Lung (tissue), 12 donors: Measurements from ENCODE around the gene SMIM41. TPM values are rescaled to one million over a fixed set of nuclear protein-coding genes. Genes with fewer than 3 reads are reported as not detected.

ENCODE experiments used
- ATAC-seq: fragments of 200-7000 bp; cut with Tn5 transposase; one replicate; pipeline ENCODE4 v1.9.1; 2020; ENCODE audit warnings: moderate number of reproducible peaks; ENCODE audit not compliant: insufficient read depth, low FRiP score
- DNase-seq, 3 donors: peaks; one replicate each; pipeline ENCODE4 v3.0.0-alpha.2; 2013 to 2017
- H3K27ac ChIP-seq, 2 donors: one replicate each; pipeline ENCODE4 v1.5.1; 2013; ENCODE audit warnings: mild to moderate bottlenecking in 2 of 2, moderate library complexity in 2 of 2, control low read depth in 1 of 2, inconsistent platforms in 1 of 2, low read depth in 1 of 2, low read length in 1 of 2
- H3K27me3 ChIP-seq, 3 donors: one replicate each; pipeline ENCODE4 v1.5.1; 2013; ENCODE audit warnings: low read length in 2 of 3; ENCODE audit not compliant: control insufficient read depth in 3 of 3, insufficient read depth in 3 of 3
- H3K36me3 ChIP-seq, 4 donors: one replicate each; pipeline ENCODE4 v1.5.1; 2013; ENCODE audit warnings: low read length in 4 of 4, mild to moderate bottlenecking in 1 of 4, moderate library complexity in 1 of 4; ENCODE audit not compliant: control insufficient read depth in 4 of 4, insufficient read depth in 4 of 4
- H3K4me1 ChIP-seq, 5 donors: one replicate each; pipeline ENCODE4 v1.5.1; 2013; ENCODE audit warnings: low read length in 5 of 5, mild to moderate bottlenecking in 2 of 5, moderate library complexity in 1 of 5; ENCODE audit not compliant: control insufficient read depth in 5 of 5, insufficient read depth in 5 of 5
- H3K4me3 ChIP-seq: one replicate; pipeline ENCODE4 v1.5.1; 2013; ENCODE audit warnings: mild to moderate bottlenecking, control low read depth, moderate library complexity
- H3K9ac ChIP-seq, 2 donors: one replicate each; pipeline ENCODE4 v1.5.1; 2013; ENCODE audit warnings: low read length in 2 of 2, control low read depth in 1 of 2; ENCODE audit not compliant: insufficient read depth in 1 of 2
- H3K9me3 ChIP-seq, 4 donors: one replicate each; pipeline ENCODE4 v1.5.1; 2013; ENCODE audit warnings: low read length in 3 of 4, mild to moderate bottlenecking in 1 of 4, moderate library complexity in 1 of 4; ENCODE audit not compliant: control insufficient read depth in 4 of 4, insufficient read depth in 3 of 4
- WGBS, 2 donors: extraction: QIAGEN DNeasy Blood & Tissue Kit; methylation state at CpG; one replicate each; pipeline ENCODE4 v1.1.7; 2013; 5-methylcytosine and 5-hydroxymethylcytosine counted together
- polyA plus RNA-seq, 2 donors: library from polyadenylated mRNA; stranded (reverse); fragments of 200-250 nt; gene quantifications; one replicate each; pipeline ENCODE4 v1.2.1, GENCODE V29; 2013
- total RNA-seq, 2 donors: library from RNA; depleted of rRNA in 1 of 2; stranded (reverse); fragments of >200 nt in 1 of 2; gene quantifications; one replicate each; pipeline ENCODE4 v1.2.1, GENCODE V29; 2014 to 2021
- TF ChIP-seq, protein P1 (sequence below): IDR thresholded peaks from 2 replicates; pipeline ENCODE4 v1.5.1; 2012; ENCODE audit warnings: mild to moderate bottlenecking; ENCODE audit errors: control extremely low read depth, extremely low read depth
- donor health status: control.
- donor health status: control.
- donor health status: Bipolar disorder and iron deficiency.
- donor health status: healthy.
- donor health status: DM: yes; HTN: yes; CAD: no.

Gene SMIM41
- total and polyA plus RNA-seq, 4 donors, result 1.9 to 7.6 (median 4.3) TPM

DNA sequence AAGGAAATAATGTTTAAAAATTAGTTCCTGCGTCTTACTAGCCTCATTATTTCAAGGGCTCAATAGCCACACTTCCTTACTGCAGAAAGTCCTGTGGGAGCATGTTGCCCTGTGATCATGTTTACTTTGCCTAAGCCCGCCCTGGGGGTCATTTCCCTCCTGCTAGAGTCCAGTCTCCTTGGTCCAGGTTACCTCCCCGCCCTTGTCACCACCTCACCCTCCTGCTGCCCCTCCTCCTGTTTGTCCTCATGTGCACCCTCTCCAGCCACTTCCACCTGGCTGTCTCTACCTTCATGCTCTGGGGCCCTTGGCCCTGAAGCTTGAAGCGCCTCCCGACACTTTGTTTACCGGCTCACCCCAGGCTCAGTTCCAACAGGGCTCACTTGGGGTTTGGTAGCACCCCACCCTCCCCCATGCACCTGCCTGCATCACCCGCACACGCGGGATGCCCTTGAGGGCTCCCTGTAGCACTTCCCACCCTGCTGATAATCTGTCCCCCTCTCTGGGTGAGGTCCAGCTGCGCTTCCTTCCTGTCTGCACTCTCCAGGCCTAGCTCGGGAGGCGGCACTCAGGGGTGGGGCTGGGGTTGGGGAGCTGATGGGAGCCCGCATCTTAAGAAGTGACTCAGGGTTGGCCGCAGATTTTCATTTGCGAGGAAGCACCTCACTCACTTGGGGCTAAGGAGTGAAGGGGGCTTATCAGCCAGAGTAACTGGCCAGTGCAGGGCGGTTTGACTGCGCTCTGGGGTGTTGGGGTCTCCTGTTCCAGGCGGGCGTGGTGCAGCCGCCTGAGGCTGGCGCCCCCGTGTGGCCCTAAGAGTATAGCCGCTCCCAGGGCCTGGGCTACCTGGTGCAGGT lies 40.1 kb downstream of the SMIM41 start:
- ATAC-seq (peak; percentile 71), DNase-seq (peak; percentile 27 to 53 (median 49))
- H3K36me3 ChIP-seq, result no peaks in the 10 kb centered on the region
- no peaks in the 10 kb centered on the region for H3K27me3 ChIP-seq
- TF ChIP-seq, protein P1, sequence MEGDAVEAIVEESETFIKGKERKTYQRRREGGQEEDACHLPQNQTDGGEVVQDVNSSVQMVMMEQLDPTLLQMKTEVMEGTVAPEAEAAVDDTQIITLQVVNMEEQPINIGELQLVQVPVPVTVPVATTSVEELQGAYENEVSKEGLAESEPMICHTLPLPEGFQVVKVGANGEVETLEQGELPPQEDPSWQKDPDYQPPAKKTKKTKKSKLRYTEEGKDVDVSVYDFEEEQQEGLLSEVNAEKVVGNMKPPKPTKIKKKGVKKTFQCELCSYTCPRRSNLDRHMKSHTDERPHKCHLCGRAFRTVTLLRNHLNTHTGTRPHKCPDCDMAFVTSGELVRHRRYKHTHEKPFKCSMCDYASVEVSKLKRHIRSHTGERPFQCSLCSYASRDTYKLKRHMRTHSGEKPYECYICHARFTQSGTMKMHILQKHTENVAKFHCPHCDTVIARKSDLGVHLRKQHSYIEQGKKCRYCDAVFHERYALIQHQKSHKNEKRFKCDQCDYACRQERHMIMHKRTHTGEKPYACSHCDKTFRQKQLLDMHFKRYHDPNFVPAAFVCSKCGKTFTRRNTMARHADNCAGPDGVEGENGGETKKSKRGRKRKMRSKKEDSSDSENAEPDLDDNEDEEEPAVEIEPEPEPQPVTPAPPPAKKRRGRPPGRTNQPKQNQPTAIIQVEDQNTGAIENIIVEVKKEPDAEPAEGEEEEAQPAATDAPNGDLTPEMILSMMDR, result no peak
- no peaks in the 10 kb centered on the region for H3K9me3 ChIP-seq
- no peak overlapping the region for H3K9ac ChIP-seq
- H3K27ac ChIP-seq, result peak overlapping the region in 1 of 2 donors; percentile 32
- H3K4me1 ChIP-seq, result peaks cover 0 to 8% (median 6%) of the 10 kb centered on the region in 5 donors
- H3K4me3 ChIP-seq, result no peak overlapping the region
- WGBS, 2 donors, result 15 to 16% methylated on average over 23 of the region's 23 CpGs

DNA sequence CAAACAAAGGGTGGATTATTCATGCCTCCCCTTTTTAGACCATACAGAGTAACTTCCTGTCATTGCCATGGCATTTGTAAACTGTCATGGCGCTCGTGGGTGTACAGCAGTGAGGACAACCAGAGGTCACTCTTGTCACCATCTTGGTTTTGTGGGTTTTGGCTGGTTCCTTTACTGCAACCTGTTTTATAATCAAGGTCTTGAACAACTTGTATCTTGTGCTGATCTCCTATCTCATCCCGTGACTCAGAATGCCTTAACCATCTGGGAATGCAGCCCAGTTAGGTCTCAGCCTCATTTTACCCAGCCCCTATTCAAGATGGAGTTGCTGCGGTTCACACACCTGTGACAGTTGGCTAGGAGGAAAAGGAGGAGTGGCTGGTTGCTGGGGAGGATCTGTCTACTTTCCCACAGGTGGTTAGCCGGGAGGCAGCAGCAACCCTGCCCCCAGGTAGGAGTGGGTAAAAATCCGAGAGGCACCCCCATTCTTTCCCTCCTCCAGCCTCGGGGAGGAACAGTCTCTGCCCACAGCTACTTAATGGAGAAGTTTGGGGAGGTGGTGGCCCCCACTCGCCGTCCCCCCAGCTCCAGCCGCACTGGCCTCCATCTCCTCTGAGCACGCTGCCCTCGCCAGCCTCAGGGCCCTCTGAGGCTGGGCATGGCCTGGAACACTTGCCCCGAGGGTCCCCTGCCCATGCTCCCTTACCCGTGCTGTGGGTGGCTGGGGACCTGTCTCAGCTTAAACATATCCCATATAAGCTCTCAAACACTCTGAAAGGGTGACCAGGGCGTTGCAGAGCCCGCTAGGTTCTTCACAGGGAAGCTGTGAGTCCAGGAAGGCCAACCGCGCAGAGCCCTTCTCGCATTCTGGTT lies 41.7 kb downstream of the SMIM41 start:
- no peak overlapping the region for H3K4me3 ChIP-seq
- no peaks in the 10 kb centered on the region for H3K36me3 ChIP-seq
- TF ChIP-seq, protein P1, result no peak
- no peak for DNase-seq
- no peaks in the 10 kb centered on the region for H3K9me3 ChIP-seq
- 70 to 79% methylated on average over 19 of the region's 19 CpGs for WGBS, 2 donors
- no peaks in the 10 kb centered on the region for H3K27me3 ChIP-seq
- H3K4me1 ChIP-seq, result peaks cover 0 to 15% (median 6%) of the 10 kb centered on the region in 5 donors
- H3K27ac ChIP-seq, result no peak overlapping the region
- H3K9ac ChIP-seq, result no peak overlapping the region
- no peak for ATAC-seq

DNA sequence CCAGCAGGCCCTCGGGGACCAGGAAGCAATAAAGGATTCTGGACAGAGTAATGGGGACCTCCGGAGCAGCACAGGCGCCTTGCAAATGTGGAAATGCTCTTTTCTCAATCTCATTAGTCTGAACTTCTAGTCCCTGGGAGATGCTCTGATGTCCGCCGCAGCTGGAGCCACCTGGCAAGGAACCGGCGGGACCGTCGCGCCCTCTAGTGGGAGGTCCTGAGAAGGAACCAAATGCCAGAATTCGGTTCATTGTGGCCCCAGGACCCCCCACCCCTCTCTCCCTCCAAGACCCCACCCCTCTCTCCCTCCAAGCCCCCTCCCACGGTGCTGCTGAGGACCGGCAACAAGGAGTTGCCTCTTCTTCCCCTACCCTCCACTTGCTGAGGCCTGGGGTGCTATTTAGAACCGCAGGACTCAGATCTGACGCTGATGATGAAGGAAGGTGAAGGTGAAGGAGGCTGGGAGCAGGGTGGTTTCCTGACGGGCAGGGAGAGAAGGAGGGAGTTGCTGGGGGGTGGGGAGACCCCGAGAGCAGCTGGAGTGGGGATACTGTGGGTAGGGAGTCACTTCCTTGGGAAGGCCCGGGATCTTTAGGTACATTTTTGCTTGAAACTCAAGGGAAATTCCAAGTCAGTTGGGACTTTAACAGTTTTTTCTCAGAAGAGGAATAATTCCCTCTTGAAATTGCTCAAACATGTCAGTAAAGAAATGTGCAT lies 42.5 kb downstream of the SMIM41 start:
- no peaks in the 10 kb centered on the region for H3K27me3 ChIP-seq
- H3K9ac ChIP-seq, result no peak overlapping the region
- no peaks in the 10 kb centered on the region for H3K9me3 ChIP-seq
- ATAC-seq (no peak), DNase-seq (peak; percentile 88 to 91 (median 91))
- no peaks in the 10 kb centered on the region for H3K36me3 ChIP-seq
- 17% methylated on average over 18 of the region's 18 CpGs for WGBS, 2 donors
- no peak overlapping the region for H3K4me3 ChIP-seq
- H3K4me1 ChIP-seq, result peaks cover 0 to 15% (median 6%) of the 10 kb centered on the region in 5 donors
- H3K27ac ChIP-seq, result no peak overlapping the region
- TF ChIP-seq, protein P1, result peak; percentile 46
